A549 (cell line): Measurements from ENCODE around the gene CD84.

Experiments used
- BHLHE40 ChIP-seq: IDR thresholded peaks from 2 replicates; pipeline ENCODE4 v1.6.1; 2012; ENCODE audit warnings: low read depth, low read length, inconsistent platforms
- CEBPB ChIP-seq, 2 experiments: fragments of >200 bp in 1 of 2; sonication (Bioruptor Twin) in 1 of 2; formaldehyde crosslinking in 1 of 2; IDR thresholded peaks; 2 replicates each; pipeline ENCODE4 v1.6.1; 2012 to 2016
- KDM1A ChIP-seq: fragments of 200-600 bp; sonication (generic); IDR thresholded peaks from 2 replicates; pipeline ENCODE4 v1.6.1; 2016; ENCODE audit warnings: low read depth, mild to moderate bottlenecking
- POLR2A ChIP-seq: IDR thresholded peaks from 2 replicates; pipeline ENCODE4 v1.6.1; 2012; ENCODE audit warnings: mild to moderate bottlenecking, low read length
- RNF2 ChIP-seq: fragments of 200-600 bp; sonication (generic); IDR thresholded peaks from 2 replicates; pipeline ENCODE4 v1.6.1; 2016; ENCODE audit warnings: low read depth, mild to moderate bottlenecking, antibody characterized with exemption, moderate library complexity, borderline replicate concordance
- SMC3 ChIP-seq: fragments of >200 bp; sonication (Bioruptor Twin); formaldehyde crosslinking; IDR thresholded peaks from 3 replicates; pipeline ENCODE4 v1.6.1; 2018; ENCODE audit warnings: inconsistent platforms
- ZSCAN20 ChIP-seq: fragments of 250-450 bp; sonication (Bioruptor Pico); IDR thresholded peaks from 2 replicates; pipeline ENCODE4 v1.8.0; 2022; ENCODE audit warnings: mild to moderate bottlenecking, moderate library complexity
- TF ChIP-seq, protein P1 (sequence below): fragments of 150-350 bp; IDR thresholded peaks from 2 replicates; pipeline ENCODE4 v1.6.1; 2014; ENCODE audit warnings: low read depth, mild to moderate bottlenecking, low read length
- TF ChIP-seq, protein P2 (sequence below): fragments of >200 bp; sonication (Bioruptor Twin); formaldehyde crosslinking; IDR thresholded peaks from 3 replicates; pipeline ENCODE4 v1.5.1; 2016
- TF ChIP-seq, protein P3 (sequence below): IDR thresholded peaks from 2 replicates; pipeline ENCODE4 v1.6.1; 2012
- TF ChIP-seq, protein P4 (sequence below): fragments of 200-600 bp; sonication (generic); IDR thresholded peaks from 2 replicates; pipeline ENCODE4 v1.6.1; 2016; ENCODE audit warnings: antibody characterized with exemption, mild to moderate bottlenecking, moderate library complexity

DNA sequence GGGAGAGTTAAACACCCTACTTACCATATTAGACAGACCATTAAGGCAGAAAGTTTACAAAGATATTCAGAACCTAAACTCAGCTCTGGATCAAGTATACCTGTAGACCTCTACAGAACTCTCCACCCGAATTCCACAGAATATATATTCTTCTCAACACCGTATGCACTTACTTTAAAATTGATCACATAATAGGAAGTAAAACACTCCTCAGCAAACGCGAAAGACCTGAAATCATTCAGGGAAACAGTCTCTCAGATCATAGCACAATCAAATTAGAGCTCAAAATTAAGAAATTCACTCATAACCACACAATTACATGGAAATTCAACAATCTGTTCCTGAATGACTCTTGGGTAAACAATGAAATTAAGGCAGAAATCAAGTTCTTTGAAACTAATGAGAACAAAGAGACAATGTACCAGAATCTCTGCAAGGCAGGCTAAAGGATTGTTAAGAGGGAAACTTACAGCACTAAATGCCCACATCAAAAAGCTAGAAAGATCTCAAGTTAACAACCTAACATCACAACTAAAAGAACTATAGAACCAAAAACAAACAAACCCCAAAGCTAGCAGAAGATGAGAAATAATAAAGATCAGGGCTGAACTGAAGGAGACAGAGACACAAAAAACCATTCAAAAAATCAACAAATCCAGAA is 19.1 kb downstream of the CD84 start:
- TF ChIP-seq POLR2A: no peak
- TF ChIP-seq, protein P1, sequence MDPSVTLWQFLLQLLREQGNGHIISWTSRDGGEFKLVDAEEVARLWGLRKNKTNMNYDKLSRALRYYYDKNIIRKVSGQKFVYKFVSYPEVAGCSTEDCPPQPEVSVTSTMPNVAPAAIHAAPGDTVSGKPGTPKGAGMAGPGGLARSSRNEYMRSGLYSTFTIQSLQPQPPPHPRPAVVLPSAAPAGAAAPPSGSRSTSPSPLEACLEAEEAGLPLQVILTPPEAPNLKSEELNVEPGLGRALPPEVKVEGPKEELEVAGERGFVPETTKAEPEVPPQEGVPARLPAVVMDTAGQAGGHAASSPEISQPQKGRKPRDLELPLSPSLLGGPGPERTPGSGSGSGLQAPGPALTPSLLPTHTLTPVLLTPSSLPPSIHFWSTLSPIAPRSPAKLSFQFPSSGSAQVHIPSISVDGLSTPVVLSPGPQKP: no peak
- no peak for TF ChIP-seq CEBPB (IDR thresholded peaks at IDR 0.05)
- TF ChIP-seq, protein P2, sequence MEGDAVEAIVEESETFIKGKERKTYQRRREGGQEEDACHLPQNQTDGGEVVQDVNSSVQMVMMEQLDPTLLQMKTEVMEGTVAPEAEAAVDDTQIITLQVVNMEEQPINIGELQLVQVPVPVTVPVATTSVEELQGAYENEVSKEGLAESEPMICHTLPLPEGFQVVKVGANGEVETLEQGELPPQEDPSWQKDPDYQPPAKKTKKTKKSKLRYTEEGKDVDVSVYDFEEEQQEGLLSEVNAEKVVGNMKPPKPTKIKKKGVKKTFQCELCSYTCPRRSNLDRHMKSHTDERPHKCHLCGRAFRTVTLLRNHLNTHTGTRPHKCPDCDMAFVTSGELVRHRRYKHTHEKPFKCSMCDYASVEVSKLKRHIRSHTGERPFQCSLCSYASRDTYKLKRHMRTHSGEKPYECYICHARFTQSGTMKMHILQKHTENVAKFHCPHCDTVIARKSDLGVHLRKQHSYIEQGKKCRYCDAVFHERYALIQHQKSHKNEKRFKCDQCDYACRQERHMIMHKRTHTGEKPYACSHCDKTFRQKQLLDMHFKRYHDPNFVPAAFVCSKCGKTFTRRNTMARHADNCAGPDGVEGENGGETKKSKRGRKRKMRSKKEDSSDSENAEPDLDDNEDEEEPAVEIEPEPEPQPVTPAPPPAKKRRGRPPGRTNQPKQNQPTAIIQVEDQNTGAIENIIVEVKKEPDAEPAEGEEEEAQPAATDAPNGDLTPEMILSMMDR: no peak
- TF ChIP-seq, protein P3, sequence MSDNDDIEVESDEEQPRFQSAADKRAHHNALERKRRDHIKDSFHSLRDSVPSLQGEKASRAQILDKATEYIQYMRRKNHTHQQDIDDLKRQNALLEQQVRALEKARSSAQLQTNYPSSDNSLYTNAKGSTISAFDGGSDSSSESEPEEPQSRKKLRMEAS: no peak
- TF ChIP-seq KDM1A: no peak
- no peak for TF ChIP-seq ZSCAN20 (CRISPR knock-in tag)
- TF ChIP-seq RNF2: no peak
- TF ChIP-seq SMC3: no peak
- TF ChIP-seq BHLHE40: no peak
- TF ChIP-seq, protein P4, sequence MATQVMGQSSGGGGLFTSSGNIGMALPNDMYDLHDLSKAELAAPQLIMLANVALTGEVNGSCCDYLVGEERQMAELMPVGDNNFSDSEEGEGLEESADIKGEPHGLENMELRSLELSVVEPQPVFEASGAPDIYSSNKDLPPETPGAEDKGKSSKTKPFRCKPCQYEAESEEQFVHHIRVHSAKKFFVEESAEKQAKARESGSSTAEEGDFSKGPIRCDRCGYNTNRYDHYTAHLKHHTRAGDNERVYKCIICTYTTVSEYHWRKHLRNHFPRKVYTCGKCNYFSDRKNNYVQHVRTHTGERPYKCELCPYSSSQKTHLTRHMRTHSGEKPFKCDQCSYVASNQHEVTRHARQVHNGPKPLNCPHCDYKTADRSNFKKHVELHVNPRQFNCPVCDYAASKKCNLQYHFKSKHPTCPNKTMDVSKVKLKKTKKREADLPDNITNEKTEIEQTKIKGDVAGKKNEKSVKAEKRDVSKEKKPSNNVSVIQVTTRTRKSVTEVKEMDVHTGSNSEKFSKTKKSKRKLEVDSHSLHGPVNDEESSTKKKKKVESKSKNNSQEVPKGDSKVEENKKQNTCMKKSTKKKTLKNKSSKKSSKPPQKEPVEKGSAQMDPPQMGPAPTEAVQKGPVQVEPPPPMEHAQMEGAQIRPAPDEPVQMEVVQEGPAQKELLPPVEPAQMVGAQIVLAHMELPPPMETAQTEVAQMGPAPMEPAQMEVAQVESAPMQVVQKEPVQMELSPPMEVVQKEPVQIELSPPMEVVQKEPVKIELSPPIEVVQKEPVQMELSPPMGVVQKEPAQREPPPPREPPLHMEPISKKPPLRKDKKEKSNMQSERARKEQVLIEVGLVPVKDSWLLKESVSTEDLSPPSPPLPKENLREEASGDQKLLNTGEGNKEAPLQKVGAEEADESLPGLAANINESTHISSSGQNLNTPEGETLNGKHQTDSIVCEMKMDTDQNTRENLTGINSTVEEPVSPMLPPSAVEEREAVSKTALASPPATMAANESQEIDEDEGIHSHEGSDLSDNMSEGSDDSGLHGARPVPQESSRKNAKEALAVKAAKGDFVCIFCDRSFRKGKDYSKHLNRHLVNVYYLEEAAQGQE: no peak
